GM12878 (cell line): ENCODE measurements around the gene NOS1AP. TPM values are rescaled to one million over a fixed set of nuclear protein-coding genes. Genes with fewer than 3 reads are reported as not detected.

ENCODE experiments used
- ATAC-seq: fragments of 200-7000 bp; cut with Tn5 transposase; 3 replicates; pipeline ENCODE4 v1.9.1; 2020; ENCODE audit warnings: mild to moderate bottlenecking, moderate library complexity
- BruUV-seq: library from RNA; stranded (reverse); fragments of 400-500 nt; replicated peaks from 2 replicates; lab custom pipeline; 2021; lab: Mats Ljungman, UMichigan
- CTCF ChIA-PET: fragments of 300-600 bp; sonication (Branson Sonifier 250); formaldehyde crosslinking; extraction: SDS; loops from one replicate; lab custom pipeline; 2021; ENCODE audit warnings: inconsistent platforms; lab: Yijun Ruan, JAX
- POLR2A ChIA-PET: fragments of 350-600 bp; formaldehyde crosslinking; extraction: SDS; loops from one replicate; lab custom pipeline; 2021; ENCODE audit warnings: inconsistent platforms; lab: Charles Lee
- RAD21 ChIA-PET: fragments of 300-600 bp; sonication (Branson Sonifier 250); formaldehyde crosslinking; loops from one replicate; lab custom pipeline; 2023; ENCODE audit warnings: antibody characterized with exemption; ENCODE audit not compliant: unreplicated experiment; lab: Charles Lee
- SMC1A ChIA-PET: fragments of 300-600 bp; sonication (Branson Sonifier 250); formaldehyde crosslinking; loops from one replicate; lab custom pipeline; 2023; ENCODE audit not compliant: unreplicated experiment, uncharacterized antibody; lab: Charles Lee
- DNase-seq: peaks from one replicate; pipeline ENCODE4 v3.0.0-alpha.2; 2011; ENCODE audit warnings: low read depth, low spot score
- FAIRE-seq: peaks from 3 replicates; lab custom pipeline; 2011; peaks lifted over from hg19 to GRCh38; lab: Jason Lieb, UNC
- H2AFZ ChIP-seq: 2 replicates; pipeline ENCODE4 v1.6.0; 2011; ENCODE audit warnings: low read depth, low read length, control low read depth; ENCODE audit not compliant: control insufficient read depth
- H3K27ac ChIP-seq: 2 replicates; pipeline ENCODE4 v1.5.1; 2011; ENCODE audit warnings: control low read depth; ENCODE audit not compliant: control insufficient read depth, insufficient read depth
- H3K27me3 ChIP-seq, 2 experiments: replicated peaks in 1 of 2; 2 replicates each; pipeline versions ENCODE4 v1.6.0 to v1.6.1; 2011; ENCODE audit warnings: low read length in 1 of 2; ENCODE audit not compliant: control insufficient read depth in 2 of 2, insufficient read depth in 2 of 2
- H3K36me3 ChIP-seq, 2 experiments: 2 replicates each; pipeline ENCODE4 v1.5.1; 2011; ENCODE audit warnings: low read length in 1 of 2; ENCODE audit not compliant: control insufficient read depth in 2 of 2, insufficient read depth in 2 of 2
- H3K4me1 ChIP-seq: 2 replicates; pipeline ENCODE4 v1.6.1; 2011; ENCODE audit warnings: mild to moderate bottlenecking, low read length, moderate library complexity, mixed read lengths; ENCODE audit not compliant: control insufficient read depth, insufficient read depth
- H3K4me2 ChIP-seq: 2 replicates; pipeline ENCODE4 v1.6.0; 2011; ENCODE audit warnings: control low read depth; ENCODE audit not compliant: control insufficient read depth, insufficient read depth
- H3K4me3 ChIP-seq: fragments of 200-600 bp; sonication (generic); 2 replicates; pipeline ENCODE4 v1.5.1; 2016
- H3K79me2 ChIP-seq: 2 replicates; pipeline ENCODE4 v1.6.0; 2011; ENCODE audit warnings: low read length; ENCODE audit not compliant: control insufficient read depth, insufficient read depth
- H3K9ac ChIP-seq: 2 replicates; pipeline ENCODE4 v1.8.0; 2011; ENCODE audit warnings: low read length, control low read depth, mixed read lengths; ENCODE audit not compliant: control insufficient read depth, insufficient read depth
- H3K9me3 ChIP-seq: replicated peaks from 3 replicates; pipeline ENCODE4 v1.5.1; 2011; ENCODE audit warnings: mild to moderate bottlenecking, low read length; ENCODE audit not compliant: control insufficient read depth, insufficient read depth
- H4K20me1 ChIP-seq: 2 replicates; pipeline ENCODE4 v1.6.0; 2011; ENCODE audit not compliant: control insufficient read depth, insufficient read depth
- CUX1 ChIP-seq: IDR thresholded peaks from 2 replicates; pipeline ENCODE4 v1.6.1; 2012; ENCODE audit warnings: improper control_type of control experiment, low read depth, low read length; ENCODE audit not compliant: insufficient replicate concordance
- E2F8 ChIP-seq: fragments of 450-650 bp; IDR thresholded peaks from 2 replicates; pipeline ENCODE4 v1.6.1; 2018; ENCODE audit warnings: mild to moderate bottlenecking, low read depth, moderate library complexity; ENCODE audit not compliant: partially characterized antibody
- EED ChIP-seq: sonication (generic); IDR thresholded peaks from 2 replicates; pipeline ENCODE4 v1.6.1; 2016; ENCODE audit warnings: antibody characterized with exemption, low read depth
- HDAC6 ChIP-seq: fragments of 200-600 bp; sonication (generic); IDR thresholded peaks from one replicate; pipeline ENCODE4 v1.8.0; 2017; ENCODE audit warnings: antibody characterized with exemption; ENCODE audit not compliant: unreplicated experiment
- PBX3 ChIP-seq: IDR thresholded peaks from 2 replicates; pipeline ENCODE4 v1.6.1; 2011; ENCODE audit warnings: mild to moderate bottlenecking, low read depth, low read length, moderate library complexity; ENCODE audit not compliant: insufficient replicate concordance
- RUNX3 ChIP-seq: IDR thresholded peaks from 2 replicates; pipeline ENCODE4 v1.6.1; 2012; ENCODE audit warnings: low read length, inconsistent platforms
- SIX5 ChIP-seq: IDR thresholded peaks from 2 replicates; pipeline ENCODE4 v1.6.1; 2011; ENCODE audit warnings: mild to moderate bottlenecking, low read depth, low read length, moderate library complexity; ENCODE audit not compliant: severe bottlenecking
- SMARCA5 ChIP-seq: fragments of 450-650 bp; IDR thresholded peaks from 2 replicates; pipeline ENCODE4 v1.6.1; 2017; ENCODE audit warnings: mild to moderate bottlenecking
- SRF ChIP-seq, 2 experiments: IDR thresholded peaks; 2 replicates each; pipeline ENCODE4 v1.6.1; 2011; ENCODE audit warnings: low read depth in 2 of 2, low read length in 2 of 2, mild to moderate bottlenecking in 1 of 2, moderate library complexity in 1 of 2
- TCF7 ChIP-seq: IDR thresholded peaks from 2 replicates; pipeline ENCODE4 v1.6.1; 2014; ENCODE audit warnings: antibody characterized with exemption, borderline replicate concordance
- ZNF384 ChIP-seq: IDR thresholded peaks from 2 replicates; pipeline ENCODE4 v1.6.1; 2012; ENCODE audit warnings: low read depth, mild to moderate bottlenecking, low read length, improper control_type of control experiment, borderline replicate concordance
- WGBS: methylation state at CpG from one replicate; pipeline ENCODE4 v1.1.6; 2016; ENCODE audit warnings: low lambda C conversion rate; ENCODE audit not compliant: insufficient replicate concordance, insufficient coverage; ENCODE audit errors: missing lambda C conversion rate; 5-methylcytosine and 5-hydroxymethylcytosine counted together
- in situ Hi-C: fragments of 300-500 bp; cut with MboI; formaldehyde crosslinking; loops from 9 replicates; pipeline ENCODE4 v1.14.3; 2018; ENCODE audit warnings: mixed read lengths
- intact Hi-C: fragments of 100-400 bp; cut with micrococcal nuclease; formaldehyde crosslinking; loops from one replicate; pipeline ENCODE4 v1.14.2; 2022; ENCODE audit not compliant: unreplicated experiment
- polyA plus RNA-seq, 11 experiments: library from polyadenylated mRNA; depleted of rRNA in 4 of 11; unstranded in 6 of 11; stranded (reverse) in 5 of 11; fragments of >200 nt; fragmentation: Nextera tagmentation in 4 of 11; fragmentation: Illumina TruSeq in 1 of 11; extraction: Ambion mirVana in 4 of 11; extraction: Trizol in 1 of 11; gene quantifications; 1 replicate in 1 of 11; 2 replicates in 10 of 11; pipeline versions ENCODE4 v1.2.1 to v1.2.3, GENCODE V29; 2011 to 2016; ENCODE audit warnings: inconsistent platforms in 2 of 11, missing spikeins in 2 of 11, low read depth in 1 of 11
- total RNA-seq, 4 experiments: library from RNA; depleted of rRNA in 3 of 4; stranded (reverse); fragments of >200 nt in 3 of 4; fragmentation: Illumina TruSeq in 1 of 4; extraction: Trizol in 1 of 4; gene quantifications; 2 replicates each; pipeline versions ENCODE4 v1.2.1 to v1.2.3, GENCODE V29; 2013 to 2021

Gene NOS1AP
- total and polyA plus RNA-seq, 10 of the 15 experiments (the other 5 are each of a cell fraction or from before 2014, with no cell fraction given) = 0.03 to 0.15 TPM; not detected in 8

GRCh38 chr1:162088281-162088969 is 18.9 kb downstream of the NOS1AP start (continued):
- no peak for TF ChIP-seq PBX3

- ATAC-seq (no peak), FAIRE-seq (no peak)
Observed at GRCh38 chr1:162089748-162090147, 20.3 kb downstream of the NOS1AP start.

More at GRCh38 chr1:162089748-162090147, 20.3 kb downstream of the NOS1AP start:
- in situ Hi-C loops = no loop called here
- H3K36me3 ChIP-seq = no peaks in the 10 kb centered on the region
- no peaks in the 10 kb centered on the region for H3K79me2 ChIP-seq
- ChIA-PET CTCF (interaction anchor here (1.4 kb wide), 1 partner anchor 33 kb away, joined by 3 read pairs; no protein-coding TSS in a partner anchor), RAD21 (no interaction called here), POLR2A (no interaction called here), SMC1A (no interaction called here)
- H3K4me1 ChIP-seq = no peaks in the 10 kb centered on the region
- no peak for DNase-seq
- H3K27ac ChIP-seq = no peak overlapping the region
- no peak overlapping the region for H3K4me3 ChIP-seq
- H3K9me3 ChIP-seq = no peaks in the 10 kb centered on the region
- BruUV-seq = no TSS peak
- H3K9ac ChIP-seq = no peak overlapping the region
- no peaks in the 10 kb centered on the region for H4K20me1 ChIP-seq
- H3K4me2 ChIP-seq = no peak overlapping the region
- intact Hi-C loops = no loop called here
- 0% methylated on average over 2 of the region's 2 CpGs for WGBS
- H2AFZ ChIP-seq = no peak overlapping the region
- H3K27me3 ChIP-seq = peaks cover 0 to 2% of the 10 kb centered on the region in 2 experiments; a peak in 1 of 4 replicates
- TF ChIP-seq RUNX3 (no peak), EED (no peak), ZNF384 (no peak), CUX1 (no peak), SRF (IDR thresholded peaks at IDR 0.05; ENCODE audit: low read depth in 2 of 2, low read length in 2 of 2) (no peak), HDAC6 (no peak), E2F8 (no peak), SMARCA5 (no peak), SIX5 (no peak), TCF7 (no peak)
